ENCODE results near the gene SOD1. TPM values are rescaled to one million over a fixed set of nuclear protein-coding genes. Genes with fewer than 3 reads are reported as not detected.
"Not testable (repeated sequence)": the region's sequence is repeated elsewhere in the genome, so short reads cannot be mapped to it uniquely, and the experiment has no call there.

SOD1 gene
- polyA plus RNA-seq: 100 to 1,000 TPM in 2 of 3 donors, 10 to 100 TPM in 1; 98.3 to 408 (median 356) TPM

GRCh38 chr21:31659536-31660258 is at the start of gene SOD1:
SOD1 (plus strand) TSS chr21:31659693; CDS start chr21:31659770, 77 bp downstream.
- H3K27ac ChIP-seq (ENCODE audit: low read depth, low read length): no peak within 1 kb of the TSS
- 0 to 1% (median 1%) methylated on average over 79 to 87 of the region's 87 CpGs for WGBS, 3 donors

- no peak overlapping the region for H3K27ac ChIP-seq (ENCODE audit: low read depth, low read length)
- 86 to 89% (median 88%) methylated on average over 7 of the region's 7 CpGs for WGBS, 3 donors
Measured at GRCh38 chr21:31611445-31611844, 48.0 kb upstream of the SOD1 start.

- WGBS, 3 donors: 40 to 54% (median 41%) methylated on average over 22 of the region's 22 CpGs
- H3K27ac ChIP-seq (ENCODE audit: low read depth, low read length): no peak overlapping the region
Measured at GRCh38 chr21:31612894-31613785, 46.4 kb upstream of the SOD1 start.

- 39 to 41% (median 40%) methylated on average over 1 of the region's 1 CpG for WGBS, 3 donors
- H3K27ac ChIP-seq (ENCODE audit: low read depth, low read length): no peak overlapping the region
Measured at GRCh38 chr21:31614705-31615104, 44.8 kb upstream of the SOD1 start.

- 76 to 83% (median 80%) methylated on average over 9 of the region's 9 CpGs for WGBS, 3 donors
- H3K27ac ChIP-seq (ENCODE audit: low read depth, low read length): no peak overlapping the region
Measured at GRCh38 chr21:31616216-31616615, 43.3 kb upstream of the SOD1 start.

- no peak overlapping the region for H3K27ac ChIP-seq (ENCODE audit: low read depth, low read length)
- WGBS, 3 donors: 63 to 87% (median 79%) methylated on average over 2 of the region's 2 CpGs
Measured at GRCh38 chr21:31618696-31619430, 40.6 kb upstream of the SOD1 start.

GRCh38 chr21:31622397-31622796 is 37.1 kb upstream of the SOD1 start:
- no peak overlapping the region for H3K27ac ChIP-seq (ENCODE audit: low read depth, low read length)
- WGBS, 3 donors: 38 to 70% (median 40%) methylated on average over 3 of the region's 3 CpGs

- 82 to 87% (median 85%) methylated on average over 6 of the region's 6 CpGs for WGBS, 3 donors
- H3K27ac ChIP-seq (ENCODE audit: low read depth, low read length): no peak overlapping the region
Measured at GRCh38 chr21:31623664-31624063, 35.8 kb upstream of the SOD1 start.

- no peak overlapping the region for H3K27ac ChIP-seq (ENCODE audit: low read depth, low read length)
- 73 to 81% (median 79%) methylated on average over 3 of the region's 3 CpGs for WGBS, 3 donors
Measured at GRCh38 chr21:31624181-31624580, 35.3 kb upstream of the SOD1 start.

- H3K27ac ChIP-seq (ENCODE audit: low read depth, low read length): no peak overlapping the region
- WGBS, 3 donors: 84 to 92% (median 92%) methylated on average over 11 of the region's 11 CpGs
Measured at GRCh38 chr21:31624961-31625491, 34.5 kb upstream of the SOD1 start.

GRCh38 chr21:31629972-31630711 is 29.4 kb upstream of the SOD1 start:
- WGBS, 3 donors: 28 to 71% (median 65%) methylated on average over 8 of the region's 8 CpGs
- H3K27ac ChIP-seq (ENCODE audit: low read depth, low read length): no peak overlapping the region

GRCh38 chr21:31631881-31632280 is 27.6 kb upstream of the SOD1 start:
- H3K27ac ChIP-seq (ENCODE audit: low read depth, low read length): not testable (repeated sequence)
- 97 to 98% (median 97%) methylated on average over 6 of the region's 6 CpGs for WGBS, 3 donors

- no peak overlapping the region for H3K27ac ChIP-seq (ENCODE audit: low read depth, low read length)
- 89 to 96% (median 90%) methylated on average over 3 of the region's 3 CpGs for WGBS, 3 donors
Measured at GRCh38 chr21:31634993-31635392, 24.5 kb upstream of the SOD1 start.

- no peak overlapping the region for H3K27ac ChIP-seq (ENCODE audit: low read depth, low read length)
- WGBS, 3 donors: 84 to 87% (median 87%) methylated on average over 2 of the region's 2 CpGs
Measured at GRCh38 chr21:31636874-31637273, 22.6 kb upstream of the SOD1 start.

GRCh38 chr21:31641416-31641922 is 18.0 kb upstream of the SOD1 start:
- no peak overlapping the region for H3K27ac ChIP-seq (ENCODE audit: low read depth, low read length)
- WGBS, 3 donors: 92 to 94% (median 94%) methylated on average over 12 of the region's 12 CpGs

GRCh38 chr21:31644643-31645042 is 14.8 kb upstream of the SOD1 start:
- 35 to 61% (median 60%) methylated on average over 4 of the region's 4 CpGs for WGBS, 3 donors
- H3K27ac ChIP-seq (ENCODE audit: low read depth, low read length): no peak overlapping the region

GRCh38 chr21:31647650-31648049 is 11.8 kb upstream of the SOD1 start:
- WGBS, 3 donors: 87 to 92% (median 92%) methylated on average over 3 of the region's 3 CpGs
- no peak overlapping the region for H3K27ac ChIP-seq (ENCODE audit: low read depth, low read length)

GRCh38 chr21:31650930-31651329 is 8.6 kb upstream of the SOD1 start:
- 92 to 94% (median 92%) methylated on average over 3 of the region's 3 CpGs for WGBS, 3 donors
- no peak overlapping the region for H3K27ac ChIP-seq (ENCODE audit: low read depth, low read length)

All from adipose tissue (tissue), 3 donors.